B cell (primary cell): ENCODE results near the gene AASDHPPT. TPM values are rescaled to one million over a fixed set of nuclear protein-coding genes. Genes with fewer than 3 reads are reported as not detected.

ENCODE experiments used
- ATAC-seq: fragments of 200-7000 bp; cut with Tn5 transposase; one replicate; pipeline ENCODE4 v1.10.0; 2021; ENCODE audit warnings: low read depth, mild to moderate bottlenecking, moderate number of reproducible peaks, moderate library complexity
- CTCF ChIA-PET: fragments of 350-600 bp; sonication (Branson Sonifier 250); formaldehyde crosslinking; loops from one replicate; lab custom pipeline; 2021; ENCODE audit warnings: antibody characterized with exemption, inconsistent platforms; lab: Charles Lee
- POLR2A ChIA-PET: fragments of 350-600 bp; sonication (Branson Sonifier 250); formaldehyde crosslinking; loops from one replicate; lab custom pipeline; 2021; ENCODE audit warnings: antibody characterized with exemption; lab: Charles Lee
- DNase-seq: peaks from one replicate; pipeline ENCODE4 v3.0.0; 2013
- H2AFZ ChIP-seq: 2 replicates; pipeline ENCODE4 v1.6.1; 2012; ENCODE audit warnings: mild to moderate bottlenecking, low read depth, low read length; ENCODE audit not compliant: insufficient read depth, poor library complexity, severe bottlenecking
- H3K27ac ChIP-seq, 2 donors: 1 replicate in 1 of 2; 2 replicates in 1 of 2; pipeline ENCODE4 v1.5.1; 2012 to 2013; ENCODE audit warnings: low read length in 2 of 2, mild to moderate bottlenecking in 2 of 2, moderate library complexity in 1 of 2
- H3K27me3 ChIP-seq, 4 experiments: fragments of 200-600 bp in 1 of 4; sonication (generic) in 1 of 4; replicated peaks in 1 of 4; 1 replicate in 2 of 4; 2 replicates in 2 of 4; pipeline versions ENCODE4 v1.6.1 to v1.7.0; 2013 to 2016; ENCODE audit warnings: low read length in 3 of 4, mild to moderate bottlenecking in 2 of 4, mixed read lengths in 1 of 4, moderate library complexity in 1 of 4; ENCODE audit not compliant: insufficient read depth in 4 of 4, control insufficient read depth in 3 of 4; ENCODE audit errors: control extremely low read depth in 1 of 4
- H3K36me3 ChIP-seq, 2 experiments: replicated peaks in 1 of 2; 1 replicate in 1 of 2; 2 replicates in 1 of 2; pipeline versions ENCODE4 v1.6.1 to v1.7.1; 2013; ENCODE audit warnings: low read length in 1 of 2; ENCODE audit not compliant: insufficient read depth in 2 of 2, control insufficient read depth in 1 of 2; ENCODE audit errors: control extremely low read depth in 1 of 2, extremely low read depth in 1 of 2
- H3K4me1 ChIP-seq, 2 donors: fragments of 200-600 bp in 1 of 2; sonication (generic) in 1 of 2; 1 replicate in 1 of 2; 2 replicates in 1 of 2; pipeline versions ENCODE4 v1.5.1 to v1.6.1; 2013 to 2017; ENCODE audit warnings: low read length in 2 of 2; ENCODE audit not compliant: control insufficient read depth in 2 of 2, insufficient read depth in 2 of 2
- H3K4me2 ChIP-seq: replicated peaks from 2 replicates; pipeline ENCODE3; 2012; ENCODE audit warnings: mild to moderate bottlenecking, low read depth, low read length; ENCODE audit not compliant: poor library complexity, severe bottlenecking
- H3K4me3 ChIP-seq, 5 experiments: fragments of 200-600 bp in 1 of 5; sonication (generic) in 1 of 5; 1 replicate in 3 of 5; 2 replicates in 2 of 5; pipeline versions ENCODE4 v1.5.1 to v1.7.0; 2011 to 2016; ENCODE audit warnings: low read length in 4 of 5, mild to moderate bottlenecking in 4 of 5, low read depth in 2 of 5, control low read depth in 1 of 5, moderate library complexity in 1 of 5; ENCODE audit not compliant: insufficient read depth in 1 of 5; ENCODE audit errors: control extremely low read depth in 1 of 5, extremely low read depth in 1 of 5
- H3K79me2 ChIP-seq: fragments of 200-600 bp; sonication (generic); one replicate; pipeline ENCODE4 v1.6.0; 2016; ENCODE audit warnings: low read length; ENCODE audit not compliant: control insufficient read depth, insufficient read depth
- H3K9ac ChIP-seq: fragments of 200-600 bp; sonication (generic); 2 replicates; pipeline ENCODE4 v1.6.1; 2017; ENCODE audit warnings: mild to moderate bottlenecking, low read length, moderate library complexity
- H3K9me3 ChIP-seq, 3 donors: one replicate each; pipeline versions ENCODE4 v1.6.1 to v1.7.1; 2013; ENCODE audit warnings: low read length in 2 of 3; ENCODE audit not compliant: control insufficient read depth in 2 of 3, insufficient read depth in 1 of 3; ENCODE audit errors: control extremely low read depth in 1 of 3
- H4K20me1 ChIP-seq: 2 replicates; pipeline ENCODE4 v1.6.0; 2012; ENCODE audit warnings: mild to moderate bottlenecking, low read length; ENCODE audit not compliant: insufficient read depth, control insufficient read depth, poor library complexity, severe bottlenecking
- H3K27ac Mint-ChIP-seq: one replicate; pipeline ENCODE4 v1.8.0; 2021; ENCODE audit warnings: mixed read lengths
- H3K27me3 Mint-ChIP-seq: one replicate; pipeline ENCODE4 v1.8.0; 2021; ENCODE audit warnings: mixed read lengths
- H3K4me1 Mint-ChIP-seq: one replicate; pipeline ENCODE4 v1.8.0; 2021; ENCODE audit warnings: mixed read lengths
- H3K4me3 Mint-ChIP-seq: one replicate; pipeline ENCODE4 v1.8.0; 2021; ENCODE audit warnings: mixed read lengths
- H3K9me3 Mint-ChIP-seq: one replicate; pipeline ENCODE4 v1.8.0; 2022; ENCODE audit warnings: mixed read lengths; ENCODE audit not compliant: insufficient read depth
- CTCF ChIP-seq: fragments of 200-600 bp; IDR thresholded peaks from one replicate; pipeline ENCODE4 v1.8.0; 2022; ENCODE audit warnings: antibody characterized with exemption, mild to moderate bottlenecking
- EZH2 ChIP-seq: IDR thresholded peaks from 2 replicates; pipeline ENCODE4 v1.6.1; 2012; ENCODE audit warnings: borderline replicate concordance, low read depth, mild to moderate bottlenecking, moderate library complexity, low read length; ENCODE audit not compliant: insufficient read depth, poor library complexity, severe bottlenecking
- WGBS: methylation state at CpG from one replicate; pipeline ENCODE4 v1.1.5; 2013; ENCODE audit warnings: missing lambda C conversion rate; ENCODE audit not compliant: insufficient coverage; 5-methylcytosine and 5-hydroxymethylcytosine counted together
- intact Hi-C: fragments of 100-400 bp; cut with micrococcal nuclease; formaldehyde crosslinking; loops from one replicate; pipeline ENCODE4 v1.10.0; 2022
- polyA plus RNA-seq: library from polyadenylated mRNA; depleted of rRNA; stranded (reverse); fragments of >200 nt; gene quantifications from 2 replicates; pipeline ENCODE4 v1.2.3, GENCODE V29; 2012
- total RNA-seq, 2 donors: library from RNA; stranded (reverse); fragments of 120-200 nt in 1 of 2; gene quantifications; 1 replicate in 1 of 2; 2 replicates in 1 of 2; pipeline versions ENCODE4 v1.2.3 to v1.2.4, GENCODE V29; 2013 to 2022

AASDHPPT gene
- total and polyA plus RNA-seq, 2 donors (not counting 1 experiment from before 2014, with no cell fraction given) = 12.6 to 25.5 TPM

DNA sequence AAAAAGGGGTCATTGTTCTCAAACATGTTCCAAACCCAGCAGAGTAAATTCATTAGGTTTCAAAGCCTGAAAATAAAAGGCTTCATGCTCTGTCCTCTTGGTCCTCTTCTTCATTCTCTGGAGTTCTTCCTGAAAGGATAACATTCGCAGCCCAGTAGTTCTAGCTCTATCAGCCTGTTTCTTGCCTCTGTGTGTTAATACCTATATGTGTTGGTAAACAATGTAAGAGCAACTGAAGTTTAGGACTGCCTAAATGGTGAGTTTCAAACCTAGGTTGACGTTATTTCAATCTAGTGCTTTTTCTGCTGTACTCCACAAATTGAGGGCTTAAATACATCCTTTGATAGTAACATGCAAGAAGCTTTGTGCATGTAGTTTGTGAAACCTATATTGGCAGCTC, 9.4 kb downstream of the AASDHPPT start:
- H3K27ac ChIP-seq = peak overlapping the region in 1 of 2 donors; percentile 23
- H3K4me3 ChIP-seq = no peak overlapping the region
- peaks cover 6 to 9% of the 10 kb centered on the region in 2 donors for H3K4me1 ChIP-seq
- ATAC-seq = no peak
- no peak overlapping the region for H3K4me2 ChIP-seq
- intact Hi-C loops = no loop called here
- no peak overlapping the region for H2AFZ ChIP-seq
- no peak for TF ChIP-seq EZH2
- no peak for TF ChIP-seq CTCF
- WGBS = 100% methylated on average over 1 of the region's 2 CpGs
- H3K4me3 Mint-ChIP-seq = no peak overlapping the region
- no peaks in the 10 kb centered on the region for H3K27me3 ChIP-seq
- peaks cover 60% of the 10 kb centered on the region for H3K79me2 ChIP-seq
- H3K27ac Mint-ChIP-seq = no peak overlapping the region
- no peaks in the 10 kb centered on the region for H3K9me3 Mint-ChIP-seq
- H3K27me3 Mint-ChIP-seq = no peaks in the 10 kb centered on the region
- peaks cover 34% of the 10 kb centered on the region for H4K20me1 ChIP-seq
- ChIA-PET CTCF (interaction anchor here (1.2 to 2.2 kb wide), 2 partner anchors 10 to 26 kb away, joined by 3 to 9 read pairs; partner anchors contain the start of genes AASDHPPT and KBTBD3), POLR2A (no interaction called here)
- H3K36me3 ChIP-seq = peaks cover 12 to 40% of the 10 kb centered on the region in 2 experiments
- no peak for DNase-seq
- peaks cover 33% of the 10 kb centered on the region for H3K4me1 Mint-ChIP-seq
- H3K9ac ChIP-seq = no peak overlapping the region
- H3K9me3 ChIP-seq = no peaks in the 10 kb centered on the region

DNA sequence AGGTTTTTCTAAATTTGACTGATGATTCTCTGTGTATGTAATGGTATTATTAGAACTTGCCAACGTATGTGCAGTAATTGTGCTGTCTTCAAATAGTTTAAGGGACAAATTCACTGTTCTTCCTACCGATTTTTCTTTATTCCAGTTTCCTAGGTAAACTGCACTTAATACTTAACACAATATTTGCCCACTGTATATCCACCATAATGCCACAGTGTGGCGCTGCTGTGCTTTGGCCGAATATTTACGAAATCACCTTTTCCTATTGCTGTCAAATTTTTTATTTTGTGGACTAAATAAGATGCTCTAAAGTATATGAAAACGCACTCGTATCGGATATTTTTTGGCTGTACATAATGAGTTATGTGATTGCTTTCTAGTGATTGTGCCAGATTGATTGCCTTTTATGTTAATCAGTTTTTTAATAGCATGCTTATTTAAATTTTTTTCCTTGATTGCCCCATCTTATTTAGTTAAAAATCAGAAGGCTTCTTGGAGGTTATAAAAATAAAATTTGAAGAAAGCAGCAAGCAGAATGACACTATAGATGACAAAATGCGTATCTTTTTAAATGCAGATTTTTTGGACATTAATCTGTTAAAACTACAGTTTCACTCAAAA, 10.5 kb downstream of the AASDHPPT start:
- CTCF ChIA-PET = interaction anchor here (1.2 to 2.2 kb wide), 2 partner anchors 11 to 27 kb away, joined by 3 to 9 read pairs; partner anchors contain the start of genes AASDHPPT and KBTBD3
- Mint-ChIP-seq H3K27me3 (no peaks in the 10 kb centered on the region), H3K4me3 (no peak overlapping the region), H3K9me3 (no peaks in the 10 kb centered on the region), H3K27ac (no peak overlapping the region), H3K4me1 (peaks cover 29% of the 10 kb centered on the region)
- no peak overlapping the region for H3K27ac ChIP-seq
- ATAC-seq (no peak), DNase-seq (peak; percentile 42)
- H3K9me3 ChIP-seq = no peaks in the 10 kb centered on the region
- H3K36me3 ChIP-seq = peaks cover 5 to 40% of the 10 kb centered on the region in 2 experiments
- no peaks in the 10 kb centered on the region for H3K27me3 ChIP-seq
- peaks cover 34% of the 10 kb centered on the region for H4K20me1 ChIP-seq
- H3K4me3 ChIP-seq = no peak overlapping the region
- H3K79me2 ChIP-seq = peaks cover 50% of the 10 kb centered on the region
- TF ChIP-seq EZH2 (no peak), CTCF (peak; percentile 84)
- no peak overlapping the region for H3K4me2 ChIP-seq
- H3K9ac ChIP-seq = no peak overlapping the region
- intact Hi-C loops = no loop called here
- H3K4me1 ChIP-seq = peaks cover 6 to 9% of the 10 kb centered on the region in 2 donors
- 100% methylated on average over 1 of the region's 9 CpGs for WGBS
- POLR2A ChIA-PET = no interaction called here
- H2AFZ ChIP-seq = no peak overlapping the region
